ENCODE results near the gene SHFL. TPM values are rescaled to one million over a fixed set of nuclear protein-coding genes. Genes with fewer than 3 reads are reported as not detected.

SHFL gene
- polyA plus RNA-seq, 1 donor from 2014 or later, result 1.2 TPM

Small RNA genes within 50 kb of the gene (small RNA-seq; reads per million reads assigned to genes)
- gene MIR5589, result 0 reads per million in 3 experiments
- gene SNORD105, result 537 to 989 (median 984) reads per million in 3 experiments
- gene SNORD105B, result 652 to 969 (median 678) reads per million in 3 experiments

Other genes with a start within 250 kb of the SHFL start
- gene OLFM2, start 149.8 kb upstream of the SHFL start, polyA plus RNA-seq, result 68.6 and 75.7 TPM in 2 replicates
- 0.11 TPM in 1 of 2 replicates, not detected in the other for gene COL5A3, start 75.8 kb upstream of the SHFL start, polyA plus RNA-seq
- gene RDH8, start 72.8 kb upstream of the SHFL start, polyA plus RNA-seq, result not detected in 2 replicates
- not detected in 2 replicates for gene ANGPTL6, start 16.4 kb downstream of the SHFL start, polyA plus RNA-seq
- 13.9 and 15.1 TPM in 2 replicates for gene PPAN, start 20.0 kb downstream of the SHFL start, polyA plus RNA-seq
- gene P2RY11, start 25.4 kb downstream of the SHFL start, polyA plus RNA-seq, result 5.4 and 7.6 TPM in 2 replicates
- 227 and 241 TPM in 2 replicates for gene EIF3G, start 33.6 kb downstream of the SHFL start, polyA plus RNA-seq
- 41.2 and 58.4 TPM in 2 replicates for gene DNMT1, start 108.6 kb downstream of the SHFL start, polyA plus RNA-seq
- gene S1PR2, start 145.0 kb downstream of the SHFL start, polyA plus RNA-seq, result 6.7 and 7.5 TPM in 2 replicates
- 27.1 and 27.2 TPM in 2 replicates for gene MRPL4, start 165.9 kb downstream of the SHFL start, polyA plus RNA-seq
- not detected in 2 replicates for gene ICAM1, start 184.8 kb downstream of the SHFL start, polyA plus RNA-seq
- not detected in 2 replicates for gene ICAM4, start 200.6 kb downstream of the SHFL start, polyA plus RNA-seq
- gene ICAM5, start 203.6 kb downstream of the SHFL start, polyA plus RNA-seq, result 2.3 and 4.1 TPM in 2 replicates
- gene ZGLP1, start 223.5 kb downstream of the SHFL start, polyA plus RNA-seq, result 22.8 and 45.2 TPM in 2 replicates
- gene FDX2, start 229.7 kb downstream of the SHFL start, polyA plus RNA-seq, result 52.6 and 82.7 TPM in 2 replicates
- 1.3 and 6.7 TPM in 2 replicates for gene RAVER1, start 247.2 kb downstream of the SHFL start, polyA plus RNA-seq

Data from neural cell (in vitro differentiated cells).